GM12875 (cell line): ENCODE measurements around the gene H2BK1.
A peak's percentile ranks its signal among the peaks of the same experiment; 100 is the strongest.

ENCODE experiments used
- H3K4me3 ChIP-seq: one replicate; pipeline ENCODE4 v1.5.1; 2011; ENCODE audit warnings: low read depth, low read length, control low read depth
- TF ChIP-seq, protein P1 (sequence below): IDR thresholded peaks from 2 replicates; pipeline ENCODE4 v1.5.1; 2011; ENCODE audit warnings: low read depth, mild to moderate bottlenecking, control low read depth, inconsistent platforms, low read length, moderate library complexity, borderline replicate concordance; ENCODE audit not compliant: insufficient read depth

H2BK1 gene

DNA sequence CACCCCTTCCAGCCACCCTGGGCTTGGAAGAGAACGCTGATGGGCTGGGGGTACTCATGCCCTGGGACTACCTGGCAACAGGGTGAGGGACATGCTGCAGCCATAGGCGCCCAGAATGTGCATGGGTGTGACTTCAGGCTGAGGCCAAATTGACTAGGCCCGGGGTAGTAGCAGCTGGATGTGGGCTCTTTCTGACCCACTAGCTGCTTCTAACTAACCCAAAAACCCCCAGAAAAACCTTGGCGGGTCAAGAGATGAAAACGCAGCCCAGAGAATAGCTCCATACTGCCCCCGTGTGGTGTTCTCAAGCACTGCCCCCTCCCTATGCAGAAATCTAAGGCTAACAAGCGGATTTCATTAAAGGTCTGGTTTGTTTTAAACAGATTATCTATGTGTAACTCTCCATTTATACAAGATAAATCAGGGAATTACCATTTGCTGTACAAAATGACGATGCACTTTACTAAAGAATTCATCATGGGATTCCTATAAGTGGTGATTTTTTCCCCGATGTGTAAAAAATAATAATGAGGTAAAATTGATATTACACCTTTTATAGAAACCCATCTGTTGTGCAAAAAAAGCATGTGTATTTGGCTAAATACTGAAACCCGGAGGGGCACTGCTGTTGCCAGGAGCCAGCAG is 34.0 kb upstream of the H2BK1 start:
- TF ChIP-seq, protein P1, sequence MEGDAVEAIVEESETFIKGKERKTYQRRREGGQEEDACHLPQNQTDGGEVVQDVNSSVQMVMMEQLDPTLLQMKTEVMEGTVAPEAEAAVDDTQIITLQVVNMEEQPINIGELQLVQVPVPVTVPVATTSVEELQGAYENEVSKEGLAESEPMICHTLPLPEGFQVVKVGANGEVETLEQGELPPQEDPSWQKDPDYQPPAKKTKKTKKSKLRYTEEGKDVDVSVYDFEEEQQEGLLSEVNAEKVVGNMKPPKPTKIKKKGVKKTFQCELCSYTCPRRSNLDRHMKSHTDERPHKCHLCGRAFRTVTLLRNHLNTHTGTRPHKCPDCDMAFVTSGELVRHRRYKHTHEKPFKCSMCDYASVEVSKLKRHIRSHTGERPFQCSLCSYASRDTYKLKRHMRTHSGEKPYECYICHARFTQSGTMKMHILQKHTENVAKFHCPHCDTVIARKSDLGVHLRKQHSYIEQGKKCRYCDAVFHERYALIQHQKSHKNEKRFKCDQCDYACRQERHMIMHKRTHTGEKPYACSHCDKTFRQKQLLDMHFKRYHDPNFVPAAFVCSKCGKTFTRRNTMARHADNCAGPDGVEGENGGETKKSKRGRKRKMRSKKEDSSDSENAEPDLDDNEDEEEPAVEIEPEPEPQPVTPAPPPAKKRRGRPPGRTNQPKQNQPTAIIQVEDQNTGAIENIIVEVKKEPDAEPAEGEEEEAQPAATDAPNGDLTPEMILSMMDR, result peak; percentile 83
- H3K4me3 ChIP-seq, result no peak overlapping the region

DNA sequence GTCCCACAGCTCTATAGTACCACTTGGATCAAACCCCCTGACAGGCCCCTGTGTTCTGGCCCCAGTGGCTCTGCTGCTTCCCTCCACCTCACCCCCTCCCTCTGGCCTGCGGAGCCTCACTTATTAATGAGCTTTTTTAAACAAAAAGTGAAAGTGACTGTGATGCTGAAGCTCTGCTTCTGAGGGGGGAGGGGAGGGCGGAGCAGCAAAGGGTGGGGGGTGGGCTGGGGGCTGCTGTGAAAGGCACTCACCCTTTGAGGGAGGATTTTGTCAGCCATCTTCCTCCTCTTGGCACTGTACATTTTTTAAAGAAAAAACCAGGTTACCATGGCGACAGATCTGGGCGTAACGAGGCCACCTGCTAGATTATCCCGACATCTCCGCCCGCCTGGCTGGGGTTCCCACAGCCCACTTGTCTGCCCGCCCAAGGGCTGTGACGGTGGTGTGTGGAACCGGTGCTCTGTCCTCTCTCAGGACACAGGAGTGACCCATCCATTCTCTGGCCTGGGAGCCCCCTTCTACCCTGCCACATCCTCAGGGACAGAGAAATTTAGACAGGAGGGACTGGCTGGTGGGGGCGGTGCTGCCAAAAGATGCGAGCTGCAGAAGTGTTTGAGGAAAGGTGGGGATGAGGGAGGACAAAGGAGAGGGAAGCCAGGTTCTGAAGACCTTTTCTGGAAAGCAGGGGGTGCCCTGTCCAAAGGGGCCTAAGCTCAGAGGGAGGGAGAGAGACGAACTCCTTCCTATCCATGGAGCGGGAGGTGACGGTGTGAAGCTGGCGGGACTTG is 33.3 kb upstream of the H2BK1 start:
- H3K4me3 ChIP-seq, result peak overlapping the region; percentile 10
- TF ChIP-seq, protein P1, result no peak

DNA sequence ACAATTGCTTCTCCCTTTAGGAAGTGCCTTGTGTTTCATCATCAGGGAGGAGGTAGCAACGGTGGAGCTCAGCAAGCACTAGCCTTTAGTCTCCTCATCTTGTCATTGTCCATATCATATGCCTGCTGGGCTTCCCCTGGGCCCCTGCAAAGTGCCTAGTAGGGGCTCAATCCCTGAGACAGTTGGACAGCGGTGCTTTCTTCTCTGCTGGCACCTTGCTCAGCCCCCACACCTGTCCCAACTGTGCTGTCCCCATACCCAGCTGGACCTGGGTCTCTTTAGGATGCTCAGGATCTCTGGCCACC is 32.7 kb upstream of the H2BK1 start:
- TF ChIP-seq, protein P1, result no peak
- H3K4me3 ChIP-seq, result peak overlapping the region; percentile 10

DNA sequence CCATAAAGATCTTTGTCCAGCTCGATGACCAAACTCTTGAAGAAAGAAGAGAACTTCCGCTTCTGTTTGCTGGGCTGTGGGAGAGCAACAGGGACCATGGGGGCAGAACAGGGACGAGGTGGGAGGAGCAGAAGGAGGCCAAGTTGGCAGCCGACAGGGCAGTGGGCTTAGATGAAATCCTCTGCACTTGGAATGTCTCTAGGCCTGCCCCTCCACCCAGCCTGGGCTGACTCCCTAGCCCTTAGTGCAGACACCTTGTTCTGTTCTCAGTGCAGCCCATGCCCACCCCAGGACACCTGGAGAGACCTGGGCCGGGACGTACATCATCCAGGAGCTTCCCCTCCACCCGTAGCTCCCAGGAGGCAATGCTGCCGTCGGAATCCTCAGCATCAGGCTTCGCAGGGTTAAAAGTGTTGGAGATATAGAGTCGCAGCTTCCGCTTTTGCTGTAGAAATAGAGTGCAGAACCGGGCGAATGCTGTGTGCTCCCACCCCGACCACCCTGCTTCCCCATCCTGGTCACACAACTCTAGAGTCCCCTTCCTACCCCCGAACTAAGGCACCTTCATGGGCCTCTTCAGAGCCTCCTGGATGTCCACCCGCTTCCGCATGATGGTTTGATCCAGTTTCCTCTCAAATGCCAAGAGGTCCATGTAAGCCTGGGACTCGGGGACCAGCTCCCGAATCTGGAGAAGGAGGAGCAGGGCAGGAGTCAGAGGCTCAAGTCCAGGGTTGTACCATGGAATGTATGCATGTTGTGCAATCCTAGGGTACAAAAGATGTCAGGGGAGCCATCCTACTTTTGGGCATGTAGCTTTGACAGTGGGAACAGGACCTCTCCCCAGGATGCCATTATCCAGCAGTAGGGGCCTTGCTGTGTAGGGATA is 32.1 kb upstream of the H2BK1 start:
- TF ChIP-seq, protein P1, result no peak
- H3K4me3 ChIP-seq, result no peak overlapping the region

DNA sequence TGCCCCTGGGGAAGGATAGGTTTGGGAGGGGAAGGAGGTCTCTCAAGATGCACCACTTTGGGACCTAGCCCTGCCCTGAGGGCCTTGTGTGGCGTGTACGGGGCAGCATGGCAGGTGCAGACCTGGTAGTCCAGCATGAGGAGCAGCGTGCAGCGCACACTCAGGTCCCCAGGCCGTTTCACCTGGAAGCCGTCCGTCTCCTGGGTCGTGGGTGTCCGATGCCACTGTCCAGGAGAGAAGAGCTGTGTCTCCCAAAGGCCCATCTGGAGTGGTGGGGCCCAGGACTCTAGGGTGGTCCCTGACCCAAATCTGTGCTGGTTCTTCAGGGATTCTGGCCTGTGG is 31.4 kb upstream of the H2BK1 start:
- TF ChIP-seq, protein P1, result no peak
- H3K4me3 ChIP-seq, result no peak overlapping the region

DNA sequence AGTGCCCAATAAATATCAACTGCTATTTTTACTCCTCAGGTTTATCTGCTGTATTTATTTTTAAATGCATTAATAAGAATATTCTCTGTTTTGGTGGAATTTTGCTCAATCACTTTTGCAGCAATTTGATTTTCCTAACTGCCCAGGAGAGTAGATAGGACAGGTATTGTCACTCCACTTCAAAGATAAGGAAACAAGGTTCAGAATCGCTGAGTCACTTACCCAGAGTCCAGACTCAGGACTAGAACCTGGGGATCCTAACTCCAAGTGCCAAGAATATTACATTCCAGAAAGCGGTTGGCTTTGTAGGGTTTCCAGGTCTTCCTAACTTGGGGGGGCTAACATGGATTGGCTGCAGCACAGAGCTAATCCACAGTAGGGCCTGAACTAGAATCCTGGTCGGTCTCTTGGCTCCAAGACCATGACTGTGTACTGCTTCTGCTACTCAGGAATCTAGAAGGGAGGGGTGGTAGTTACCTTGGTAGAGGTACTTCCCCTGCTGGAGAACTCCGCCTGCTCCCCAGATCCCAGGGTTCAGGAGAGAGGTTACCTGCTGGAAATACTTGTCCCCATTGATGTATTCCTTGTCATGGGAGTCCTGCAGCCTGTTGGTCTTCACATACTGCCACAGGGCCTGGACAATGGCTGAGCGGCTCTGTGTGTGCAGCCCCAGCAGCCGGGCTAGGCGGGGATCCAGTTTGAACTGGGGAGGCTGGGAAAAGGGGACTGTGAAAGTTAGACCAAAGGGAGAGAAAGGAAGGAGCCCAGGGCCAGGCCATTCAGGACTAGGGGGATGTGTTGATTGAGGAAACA is 30.9 kb upstream of the H2BK1 start:
- TF ChIP-seq, protein P1, result no peak

More for the DNA sequence above, 30.9 kb upstream of the H2BK1 start:
- no peak overlapping the region for H3K4me3 ChIP-seq
